Renal cortical epithelial cell (primary cell): ENCODE data around the gene LSAMP. TPM values are rescaled to one million over a fixed set of nuclear protein-coding genes. Genes with fewer than 3 reads are reported as not detected.
A peak's percentile ranks its signal among the peaks of the same experiment; 100 is the strongest.
"Not testable (repeated sequence)": the region's sequence is repeated elsewhere in the genome, so short reads cannot be mapped to it uniquely, and the experiment has no call there.

ENCODE experiments used
- DNase-seq: peaks from one replicate; pipeline ENCODE4 v3.0.0-alpha.2; 2011; ENCODE audit warnings: low read depth
- total RNA-seq: library from RNA; depleted of rRNA; stranded (reverse); fragments of >200 nt; gene quantifications from 2 replicates; pipeline ENCODE4 v1.2.3, GENCODE V29; 2014

The LSAMP gene
- total RNA-seq, 1 donor from 2014 or later = 0.55 TPM

DNA sequence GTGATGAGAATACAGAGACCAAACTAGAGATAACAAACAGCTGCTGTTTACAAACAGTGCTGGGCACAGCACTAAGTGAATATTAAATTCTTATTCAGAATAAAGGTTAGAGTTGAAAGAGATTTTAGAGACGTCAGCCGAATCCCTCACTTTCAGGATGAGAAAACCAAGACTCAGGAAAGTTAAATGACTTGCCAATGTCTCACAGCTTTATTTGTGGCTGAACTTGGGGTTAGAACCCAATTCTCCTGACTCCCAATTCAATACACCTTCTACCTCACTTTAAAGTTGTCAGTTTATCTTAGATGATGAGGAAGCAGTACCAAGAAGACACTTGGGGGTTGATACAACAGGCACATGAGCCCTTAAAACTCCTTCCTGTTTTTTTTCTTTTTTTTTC, 641.1 kb downstream of the LSAMP start:
- DNase-seq = no peak

- DNase-seq = no peak
These were observed 641.6 kb downstream of the LSAMP start for GRCh38 chr3:115803661-115804060.

DNA sequence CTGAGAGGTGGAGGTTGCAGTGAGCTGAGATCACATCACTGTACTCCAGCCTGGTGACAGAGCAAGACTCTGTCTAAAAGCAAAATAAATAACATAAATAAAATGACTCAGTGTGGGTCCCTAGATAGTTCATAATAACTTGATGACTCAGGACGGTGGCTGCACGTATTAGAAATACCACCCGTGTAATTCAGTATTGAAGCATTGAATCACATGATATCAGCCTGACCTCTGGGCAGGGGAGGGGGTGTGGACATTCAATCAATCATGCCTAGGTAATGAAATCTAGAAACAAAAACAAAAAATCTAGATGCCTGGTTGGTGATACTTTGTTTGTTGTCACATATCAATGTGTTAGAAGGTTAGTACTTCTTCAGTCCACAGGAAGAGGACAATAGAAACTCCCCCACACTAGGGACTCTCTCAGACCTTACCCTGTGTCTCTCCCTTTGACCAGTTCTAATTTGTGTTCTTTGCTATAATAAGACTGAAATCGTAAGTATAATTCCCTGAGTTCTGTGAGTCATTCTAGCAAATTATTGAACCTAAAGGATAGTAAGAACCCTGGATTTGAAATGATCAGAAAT, 644.7 kb downstream of the LSAMP start:
- peak; percentile 84 for DNase-seq

DNA sequence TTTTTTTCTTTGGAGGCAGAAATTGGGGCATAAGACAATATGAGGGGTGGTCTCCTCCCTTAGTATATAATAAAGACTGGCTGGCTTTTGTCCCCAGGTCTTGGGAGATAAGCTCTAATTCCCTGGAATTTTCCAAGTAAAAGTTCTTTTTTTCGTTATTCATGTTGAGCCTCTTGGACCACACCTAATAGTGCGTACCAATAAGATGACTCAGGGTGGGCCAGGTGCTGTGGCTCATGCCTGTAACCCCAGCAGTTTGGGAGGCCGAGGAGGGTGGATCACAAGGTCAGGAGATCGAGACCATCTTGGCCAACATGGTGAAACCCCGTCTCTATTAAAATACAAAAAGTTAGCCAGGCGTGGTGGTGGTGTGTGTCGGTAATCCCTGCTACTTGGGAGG, 645.2 kb downstream of the LSAMP start:
- not testable (repeated sequence) for DNase-seq

DNA sequence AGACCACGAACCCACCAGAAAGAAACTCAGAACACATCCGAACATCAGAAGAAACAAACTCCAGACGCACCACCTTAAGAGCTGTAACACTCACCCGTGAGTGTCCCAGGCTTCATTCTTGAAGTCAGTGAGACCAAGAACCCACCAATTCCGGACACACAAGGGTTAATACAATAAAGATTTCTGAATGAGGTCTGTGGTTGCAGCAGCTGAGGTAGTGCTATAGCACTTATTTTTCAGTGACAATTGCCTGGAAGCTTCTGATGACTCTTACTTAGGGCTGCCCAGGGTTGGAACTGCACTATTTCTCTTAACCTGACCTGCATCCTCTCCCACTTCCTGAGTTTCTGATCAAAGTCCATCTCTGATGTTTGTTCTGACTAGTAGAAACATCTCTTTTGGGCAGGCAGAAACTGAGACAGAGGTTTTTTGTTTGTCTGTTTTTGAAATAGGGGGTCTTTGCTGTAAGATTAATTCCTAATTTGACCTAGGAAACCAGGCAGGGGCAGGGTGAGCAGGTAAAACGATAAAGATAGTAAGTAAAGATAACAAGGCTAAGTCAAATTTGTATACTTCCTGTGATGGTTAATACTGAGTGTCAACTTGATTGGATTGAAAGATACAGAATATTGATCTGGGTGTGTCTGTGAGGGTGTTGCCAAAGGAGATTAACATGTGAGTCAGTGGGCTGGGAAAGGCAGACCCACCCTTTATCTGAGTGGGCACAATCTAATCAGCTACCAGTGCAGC, 652.9 kb downstream of the LSAMP start:
- DNase-seq = peak; percentile 67

DNA sequence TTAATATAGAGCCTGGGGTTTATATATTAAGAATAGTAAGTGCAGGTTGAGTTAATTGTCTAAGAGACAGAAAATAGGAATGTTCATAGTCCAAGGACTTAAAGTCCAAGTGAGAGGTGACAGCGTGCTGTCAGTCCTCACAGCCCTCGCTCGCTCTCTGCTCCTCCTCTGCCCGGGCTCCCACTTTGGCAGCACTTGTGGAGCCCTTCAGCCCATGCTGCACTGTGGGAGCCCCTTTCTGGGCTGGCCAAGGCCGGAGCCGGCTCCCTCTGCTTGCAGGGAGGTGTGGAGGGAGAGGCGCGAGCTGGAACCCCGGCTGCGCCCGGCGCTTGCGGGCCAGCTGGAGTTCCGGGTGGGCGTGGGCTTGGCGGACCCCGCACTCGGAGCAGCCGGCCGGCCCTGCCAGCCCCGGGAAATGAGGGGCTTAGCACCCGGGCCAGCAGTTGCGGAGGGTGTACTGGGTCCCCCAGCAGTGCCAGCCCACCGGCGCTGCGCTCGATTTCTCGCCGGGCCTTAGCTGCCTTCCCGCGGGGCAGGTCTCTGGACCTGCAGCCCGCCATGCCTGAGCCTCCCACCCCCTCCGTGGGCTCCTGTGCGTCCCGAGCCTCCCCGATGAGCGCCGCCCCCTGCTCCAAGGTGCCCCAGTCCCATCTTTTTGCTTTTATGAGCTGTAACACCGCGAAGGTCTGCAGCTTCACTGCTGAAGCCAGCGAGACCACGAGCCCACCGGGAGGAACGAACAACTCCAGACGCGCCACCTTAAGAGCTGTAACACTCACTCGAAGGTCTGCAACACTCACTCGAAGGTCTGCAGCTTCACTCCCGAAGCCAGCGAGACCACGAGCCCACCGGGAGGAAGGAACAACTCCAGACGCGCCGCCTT, 653.8 kb downstream of the LSAMP start:
- DNase-seq = not testable (repeated sequence)

- DNase-seq = peak; percentile 99
These were observed 654.5 kb downstream of the LSAMP start for GRCh38 chr3:115790759-115791158.

DNA sequence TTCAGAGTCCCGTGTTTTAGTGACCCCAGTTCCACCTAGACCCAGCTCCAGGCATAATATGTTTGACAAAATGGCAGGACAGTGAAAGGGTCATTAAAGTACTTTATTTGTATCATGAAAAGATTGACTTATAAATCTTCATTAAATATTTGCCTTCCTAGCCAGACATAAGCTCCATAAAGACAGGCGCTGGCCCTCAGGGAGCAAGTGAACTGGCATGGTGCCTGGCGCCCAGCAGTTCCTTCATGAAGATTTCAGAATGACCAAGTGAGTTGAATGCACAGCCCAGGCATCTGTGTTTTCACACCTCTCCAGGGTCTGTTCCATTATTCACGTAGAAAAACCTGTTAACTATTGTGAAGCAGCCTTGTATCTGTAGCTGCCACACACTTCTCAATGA, 655.8 kb downstream of the LSAMP start:
- DNase-seq = no peak

DNA sequence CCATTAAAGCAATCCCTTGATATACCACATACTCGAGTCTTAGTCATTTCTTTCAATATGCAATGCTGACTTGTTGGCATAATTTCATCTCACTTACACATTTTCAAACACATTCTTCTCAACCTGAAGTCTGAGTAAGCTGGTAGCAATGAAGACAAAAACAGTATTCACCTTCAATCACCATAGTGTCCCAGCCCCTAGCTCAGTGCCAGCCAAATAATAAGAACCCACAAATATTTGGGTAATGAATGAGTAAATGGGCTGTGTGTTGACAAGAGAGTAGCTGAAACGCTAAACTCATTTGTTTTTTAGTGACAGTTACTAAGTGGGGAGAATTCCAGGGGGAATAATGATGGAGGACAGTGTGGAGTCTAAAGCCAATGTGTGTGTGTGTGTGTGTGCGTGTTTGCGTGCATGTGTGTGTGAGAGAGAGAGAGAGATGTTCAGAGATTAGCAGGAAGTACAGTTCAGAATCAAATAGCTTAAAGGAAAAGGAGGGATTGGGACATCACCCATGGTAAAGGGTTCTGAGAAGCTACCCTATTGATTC, 656.3 kb downstream of the LSAMP start:
- DNase-seq = peak; percentile 96

GRCh38 chr3:115787818-115788217, 657.5 kb downstream of the LSAMP start:
- DNase-seq = no peak

DNA sequence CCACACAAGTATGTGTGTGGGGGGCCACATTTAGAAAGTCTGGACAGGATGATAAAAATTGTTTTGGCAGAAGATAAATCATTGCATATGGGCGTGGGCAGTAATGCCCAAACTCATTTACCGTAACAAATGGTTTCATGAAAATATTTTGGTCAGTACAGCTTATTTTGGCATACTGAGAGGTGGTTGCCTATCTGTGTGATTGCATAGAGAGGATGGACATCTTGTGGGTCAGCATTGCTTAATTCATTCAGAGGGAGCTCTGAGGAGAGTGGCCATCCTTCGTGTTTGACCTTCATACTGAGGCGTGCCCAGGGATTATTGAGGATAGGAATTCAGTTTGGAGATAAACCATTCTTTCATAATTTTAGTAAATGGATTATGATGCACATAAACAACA, 659.5 kb downstream of the LSAMP start:
- DNase-seq = no peak

- peak; percentile 47 for DNase-seq
These were observed 660.3 kb downstream of the LSAMP start for GRCh38 chr3:115784739-115785536.

- peak; percentile 75 for DNase-seq
These were observed 661.1 kb downstream of the LSAMP start for GRCh38 chr3:115783938-115784738.

GRCh38 chr3:115783426-115783825, 661.9 kb downstream of the LSAMP start:
- DNase-seq = not testable (repeated sequence)

- no peak for DNase-seq
These were observed 666.3 kb downstream of the LSAMP start for GRCh38 chr3:115779011-115779410.

- no peak for DNase-seq
These were observed 672.3 kb downstream of the LSAMP start for GRCh38 chr3:115772951-115773350.

DNA sequence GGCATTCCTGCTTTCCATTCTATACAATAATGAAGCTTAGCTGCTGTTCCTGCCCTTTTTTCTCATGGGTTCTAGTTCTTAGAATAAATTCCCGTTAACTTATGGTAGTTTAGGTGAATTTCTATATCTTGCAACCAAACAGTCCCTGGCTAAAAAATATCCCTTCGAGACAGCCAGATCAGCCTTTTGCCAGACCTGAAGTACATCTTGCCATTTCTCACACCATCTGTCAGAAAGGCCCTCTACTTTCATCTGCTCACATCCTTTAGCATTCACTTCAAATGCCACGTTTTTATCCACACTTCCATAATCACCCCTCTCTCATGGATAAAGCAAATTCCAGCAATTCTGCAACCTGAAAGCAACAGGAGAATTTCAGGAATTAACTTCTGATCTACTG, 676.6 kb downstream of the LSAMP start:
- no peak for DNase-seq

GRCh38 chr3:115766587-115767482, 678.5 kb downstream of the LSAMP start:
- peak; percentile 69 for DNase-seq

GRCh38 chr3:115761927-115762305, 683.4 kb downstream of the LSAMP start:
- DNase-seq = no peak

GRCh38 chr3:115760716-115761115, 684.6 kb downstream of the LSAMP start:
- DNase-seq = no peak
